ENCODE results near the gene SF3B2.

SF3B2 gene

GRCh38 chr11:66050581-66051231, 1.5 kb upstream of the SF3B2 start:
- no peak for DNase-seq

- no peak for DNase-seq
These were observed 796 bp upstream of the SF3B2 start for GRCh38 chr11:66051371-66051765.

- no peak for DNase-seq
These were observed 459 bp downstream of the SF3B2 start for GRCh38 chr11:66052664-66052982.

- no peak for DNase-seq
These were observed 2.9 kb downstream of the SF3B2 start for GRCh38 chr11:66055021-66055420.

- no peak for DNase-seq
These were observed 4.3 kb downstream of the SF3B2 start for GRCh38 chr11:66056501-66056900.

- DNase-seq, result no peak
These were observed 8.0 kb downstream of the SF3B2 start for GRCh38 chr11:66059966-66060680.

GRCh38 chr11:66061268-66061667, 9.1 kb downstream of the SF3B2 start:
- no peak for DNase-seq

GRCh38 chr11:66062408-66062807, 10.2 kb downstream of the SF3B2 start:
- DNase-seq, result no peak

GRCh38 chr11:66063900-66064299, 11.7 kb downstream of the SF3B2 start:
- no peak for DNase-seq

- DNase-seq, result no peak
These were observed 12.4 kb downstream of the SF3B2 start for GRCh38 chr11:66064571-66064970.

- no peak for DNase-seq
These were observed 14.6 kb downstream of the SF3B2 start for GRCh38 chr11:66066751-66067150.

- DNase-seq, result no peak
These were observed 15.5 kb downstream of the SF3B2 start for GRCh38 chr11:66067640-66068039.

- no peak for DNase-seq
These were observed 16.1 kb downstream of the SF3B2 start for GRCh38 chr11:66068154-66068821.

GRCh38 chr11:66068923-66069714, 17.0 kb downstream of the SF3B2 start:
- no peak for DNase-seq

GRCh38 chr11:66069715-66070603, 17.8 kb downstream of the SF3B2 start, which contains the start of gene PACS1:
TSS of gene PACS1 (plus strand) at chr11:66070272. CDS start at chr11:66070487, 215 bp downstream.
- DNase-seq, result no peak

GRCh38 chr11:66070604-66071380, 18.6 kb downstream of the SF3B2 start:
- no peak for DNase-seq

- no peak for DNase-seq
These were observed 19.2 kb downstream of the SF3B2 start for GRCh38 chr11:66071381-66071801.

- DNase-seq, result no peak
These were observed 19.9 kb downstream of the SF3B2 start for GRCh38 chr11:66072081-66072480.

- DNase-seq, result no peak
These were observed 20.4 kb downstream of the SF3B2 start for GRCh38 chr11:66072518-66072917.

GRCh38 chr11:66073669-66074068, 21.5 kb downstream of the SF3B2 start:
- no peak for DNase-seq

GRCh38 chr11:66075273-66075672, 23.1 kb downstream of the SF3B2 start:
- DNase-seq, result no peak

Data from NCI-H1417 treated with DMSO at 0.1 percent for 48 hours (cell line).